RWPE2 (cell line): ENCODE data around the gene ATXN7L1.

Experiments used
- ATAC-seq: fragments of 200-7000 bp; cut with Tn5 transposase; 3 replicates; pipeline ENCODE4 v1.9.1; 2021; ENCODE audit warnings: low read depth
- DNase-seq: peaks from one replicate; pipeline ENCODE4 v3.0.0-alpha.2; 2020; ENCODE audit warnings: low spot score
- H3K27ac ChIP-seq: fragments of 450-650 bp; 2 replicates; pipeline ENCODE4 v1.5.1; 2017; ENCODE audit warnings: mild to moderate bottlenecking; ENCODE audit not compliant: poor library complexity, severe bottlenecking
- H3K27me3 ChIP-seq: fragments of 250-450 bp; sonication (Bioruptor Pico); 2 replicates; pipeline ENCODE4 v1.5.1; 2021; ENCODE audit warnings: mild to moderate bottlenecking, moderate library complexity; ENCODE audit not compliant: insufficient read depth, poor library complexity, severe bottlenecking
- H3K36me3 ChIP-seq: fragments of 250-450 bp; sonication (Bioruptor Pico); 2 replicates; pipeline ENCODE4 v1.5.1; 2020; ENCODE audit warnings: low read depth, mild to moderate bottlenecking, moderate library complexity
- H3K4me1 ChIP-seq: fragments of 250-450 bp; sonication (Bioruptor Pico); 2 replicates; pipeline ENCODE4 v1.5.1; 2021; ENCODE audit warnings: mild to moderate bottlenecking, moderate library complexity; ENCODE audit not compliant: insufficient read depth, poor library complexity, severe bottlenecking
- H3K4me3 ChIP-seq: fragments of 250-450 bp; sonication (Bioruptor Pico); 2 replicates; pipeline ENCODE4 v1.5.1; 2021; ENCODE audit warnings: mild to moderate bottlenecking, moderate library complexity; ENCODE audit not compliant: severe bottlenecking
- H3K9me3 ChIP-seq: fragments of 250-450 bp; sonication (Bioruptor Pico); 2 replicates; pipeline ENCODE4 v1.5.1; 2021; ENCODE audit warnings: mild to moderate bottlenecking, moderate library complexity; ENCODE audit not compliant: severe bottlenecking
- CTCF ChIP-seq: fragments of 450-650 bp; IDR thresholded peaks from one replicate; pipeline ENCODE4 v1.5.1; 2017; ENCODE audit warnings: mild to moderate bottlenecking, moderate library complexity; ENCODE audit not compliant: poor library complexity, severe bottlenecking

ATXN7L1 gene

DNA sequence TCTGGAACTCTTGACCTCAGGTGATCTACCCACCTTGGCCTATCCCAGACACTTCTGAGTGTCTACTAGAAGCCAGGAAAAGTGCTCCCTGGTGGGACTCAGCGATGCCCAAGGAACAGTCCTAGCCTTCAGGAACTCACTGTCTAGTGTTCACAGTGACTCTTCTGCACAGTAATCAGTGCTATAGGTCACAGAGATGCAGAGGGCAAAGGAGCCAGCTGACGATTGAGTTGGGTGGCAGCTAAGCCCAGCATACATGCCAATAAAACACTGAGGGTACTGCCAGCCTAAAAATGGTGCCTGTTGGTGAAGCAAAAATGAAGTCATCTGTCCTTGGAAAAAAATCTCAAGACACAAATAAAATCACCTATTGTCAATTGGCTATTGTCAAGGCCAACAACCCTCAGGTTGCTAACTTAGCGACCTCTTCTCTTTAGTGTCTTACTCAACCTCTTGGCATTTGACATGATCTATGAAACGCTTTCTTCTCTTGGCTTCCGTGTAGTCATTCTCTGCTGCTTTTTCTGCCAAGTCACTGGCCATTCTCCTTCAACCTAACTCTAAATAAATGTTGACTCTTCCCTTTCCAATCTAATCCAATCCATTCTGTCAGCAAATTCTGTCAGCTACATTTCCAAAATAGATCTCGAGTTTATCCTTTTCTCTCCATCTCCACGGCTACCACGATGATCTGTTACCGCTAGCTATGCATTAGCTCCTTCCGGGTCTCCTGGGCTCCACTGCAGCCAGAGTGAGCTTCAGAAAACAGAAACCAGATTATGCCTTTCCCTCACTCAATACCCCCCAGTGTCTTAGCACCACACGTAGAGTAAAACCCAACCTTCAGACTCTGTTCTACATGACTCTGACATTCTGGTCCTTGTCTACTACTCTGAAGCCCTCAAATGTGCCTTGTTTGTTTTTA, 99.2 kb downstream of the ATXN7L1 start:
- ATAC-seq = no peak
- H3K27me3 ChIP-seq = no peaks in the 10 kb centered on the region
- peaks cover 2% of the 10 kb centered on the region for H3K9me3 ChIP-seq
- no peak overlapping the region for H3K4me3 ChIP-seq
- no peaks in the 10 kb centered on the region for H3K36me3 ChIP-seq
- no peak for TF ChIP-seq CTCF
- H3K27ac ChIP-seq = peak overlapping the region; percentile 50
- DNase-seq = no peak
- H3K4me1 ChIP-seq = peaks cover 11% of the 10 kb centered on the region

DNA sequence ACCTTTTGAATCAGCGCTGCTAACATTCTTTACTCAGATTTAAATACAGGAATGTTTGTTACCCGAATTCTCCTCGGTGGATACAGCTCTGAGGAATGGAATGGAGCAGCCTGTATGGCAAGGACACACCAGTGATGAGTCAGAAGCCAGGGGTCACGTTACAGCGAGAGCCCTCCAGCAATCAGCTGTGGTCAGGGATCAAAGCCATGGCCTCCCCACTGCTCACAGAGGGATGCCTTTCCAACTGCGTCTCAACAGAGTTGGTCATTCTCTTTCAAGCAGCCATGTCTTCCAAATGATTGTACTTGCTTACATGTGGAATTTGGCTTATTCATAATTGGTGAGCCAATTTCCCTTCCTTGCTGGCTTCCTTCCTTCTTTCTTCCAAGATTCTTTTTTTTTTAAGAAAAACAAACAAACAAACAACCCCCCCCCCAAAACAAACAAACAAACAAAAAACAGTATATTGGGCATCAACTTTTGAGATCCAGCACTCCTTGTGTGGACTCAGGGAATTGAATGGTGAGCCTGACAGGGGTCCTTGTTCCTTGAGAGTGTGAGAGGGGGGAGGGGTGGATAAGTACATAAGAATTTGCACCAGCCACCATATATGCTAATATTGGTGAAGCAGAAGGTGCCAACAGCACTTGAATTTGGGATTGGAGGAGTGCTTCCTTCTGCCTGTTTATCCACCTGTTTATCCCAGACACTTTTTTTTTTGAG, 100.2 kb downstream of the ATXN7L1 start:
- peak; percentile 99 for ATAC-seq
- H3K27ac ChIP-seq = peak overlapping the region; percentile 50
- H3K4me3 ChIP-seq = no peak overlapping the region
- peaks cover 3% of the 10 kb centered on the region for H3K9me3 ChIP-seq
- no peaks in the 10 kb centered on the region for H3K27me3 ChIP-seq
- no peaks in the 10 kb centered on the region for H3K36me3 ChIP-seq
- peaks cover 11% of the 10 kb centered on the region for H3K4me1 ChIP-seq
- DNase-seq = peak; percentile 92
- TF ChIP-seq CTCF = no peak

DNA sequence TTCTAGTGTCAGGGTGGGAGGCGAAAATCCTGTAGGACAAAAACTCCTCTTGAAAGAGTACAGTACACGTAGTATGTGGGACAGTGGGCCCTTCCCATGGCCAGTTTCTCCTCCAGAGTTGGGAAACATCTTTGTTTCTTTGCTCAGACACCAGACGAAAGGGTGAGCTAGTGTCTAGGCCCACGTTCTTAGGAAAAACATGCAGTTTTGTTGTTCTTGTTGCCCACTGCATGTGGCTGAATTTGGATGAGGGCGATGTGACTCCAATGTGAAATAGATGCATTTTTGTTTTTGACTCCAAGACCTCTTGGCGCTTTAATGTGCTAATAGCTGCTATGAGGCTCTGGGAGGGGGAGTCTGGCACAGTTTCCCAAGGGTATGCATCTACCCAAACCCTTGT, 100.8 kb downstream of the ATXN7L1 start:
- no peaks in the 10 kb centered on the region for H3K27me3 ChIP-seq
- no peak for DNase-seq
- no peak for TF ChIP-seq CTCF
- H3K4me1 ChIP-seq = peaks cover 11% of the 10 kb centered on the region
- H3K9me3 ChIP-seq = peaks cover 3% of the 10 kb centered on the region
- no peak overlapping the region for H3K4me3 ChIP-seq
- no peaks in the 10 kb centered on the region for H3K36me3 ChIP-seq
- ATAC-seq = no peak
- H3K27ac ChIP-seq = peak overlapping the region; percentile 50

DNA sequence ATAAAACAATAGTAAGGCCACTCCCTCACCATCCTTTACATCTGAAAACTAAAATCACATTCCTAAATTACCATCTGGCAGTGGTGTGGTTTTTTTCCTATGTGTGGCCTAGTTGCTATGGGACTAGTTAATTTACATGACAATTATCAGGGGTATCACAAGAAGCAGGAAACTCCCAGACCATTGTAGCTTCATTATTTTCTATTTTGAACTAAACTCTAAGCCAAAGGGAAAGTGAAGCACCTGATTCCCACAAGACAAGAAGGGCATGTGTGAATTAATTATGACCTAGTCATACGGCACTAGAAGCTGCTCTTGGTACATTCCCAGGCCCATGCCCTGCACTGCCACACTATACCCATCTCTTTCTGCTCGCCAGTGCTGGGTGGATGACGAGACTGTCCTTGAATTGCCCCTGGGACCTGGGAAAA, 103.4 kb downstream of the ATXN7L1 start:
- H3K27ac ChIP-seq = no peak overlapping the region
- H3K4me1 ChIP-seq = peaks cover 14% of the 10 kb centered on the region
- DNase-seq = no peak
- no peak for ATAC-seq
- H3K36me3 ChIP-seq = no peaks in the 10 kb centered on the region
- no peaks in the 10 kb centered on the region for H3K27me3 ChIP-seq
- no peak overlapping the region for H3K4me3 ChIP-seq
- no peak for TF ChIP-seq CTCF
- H3K9me3 ChIP-seq = peaks cover 3% of the 10 kb centered on the region
